ENCODE data around the gene NME5. TPM values are rescaled to one million over a fixed set of nuclear protein-coding genes. Genes with fewer than 3 reads are reported as not detected.

Gene NME5, protein sequence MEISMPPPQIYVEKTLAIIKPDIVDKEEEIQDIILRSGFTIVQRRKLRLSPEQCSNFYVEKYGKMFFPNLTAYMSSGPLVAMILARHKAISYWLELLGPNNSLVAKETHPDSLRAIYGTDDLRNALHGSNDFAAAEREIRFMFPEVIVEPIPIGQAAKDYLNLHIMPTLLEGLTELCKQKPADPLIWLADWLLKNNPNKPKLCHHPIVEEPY
- 0.40 and 0.44 TPM in 2 replicates for total RNA-seq (2014; rRNA removed)
- percentile 31 among the genes with signal in this experiment for Bru-seq, nascent RNA
- BruChase-seq, experiment 1, labeled RNA remaining after a 6-hour chase, result percentile 30 among the genes with signal in this experiment
- BruChase-seq, experiment 2, labeled RNA remaining after a 2-hour chase, result percentile 35 among the genes with signal in this experiment
- long read RNA-seq, partial matches to known transcripts, result 1 of 2 reads
- long read RNA-seq, other reads (novel, unspliced or antisense), result 1 of 2 reads

DNA sequence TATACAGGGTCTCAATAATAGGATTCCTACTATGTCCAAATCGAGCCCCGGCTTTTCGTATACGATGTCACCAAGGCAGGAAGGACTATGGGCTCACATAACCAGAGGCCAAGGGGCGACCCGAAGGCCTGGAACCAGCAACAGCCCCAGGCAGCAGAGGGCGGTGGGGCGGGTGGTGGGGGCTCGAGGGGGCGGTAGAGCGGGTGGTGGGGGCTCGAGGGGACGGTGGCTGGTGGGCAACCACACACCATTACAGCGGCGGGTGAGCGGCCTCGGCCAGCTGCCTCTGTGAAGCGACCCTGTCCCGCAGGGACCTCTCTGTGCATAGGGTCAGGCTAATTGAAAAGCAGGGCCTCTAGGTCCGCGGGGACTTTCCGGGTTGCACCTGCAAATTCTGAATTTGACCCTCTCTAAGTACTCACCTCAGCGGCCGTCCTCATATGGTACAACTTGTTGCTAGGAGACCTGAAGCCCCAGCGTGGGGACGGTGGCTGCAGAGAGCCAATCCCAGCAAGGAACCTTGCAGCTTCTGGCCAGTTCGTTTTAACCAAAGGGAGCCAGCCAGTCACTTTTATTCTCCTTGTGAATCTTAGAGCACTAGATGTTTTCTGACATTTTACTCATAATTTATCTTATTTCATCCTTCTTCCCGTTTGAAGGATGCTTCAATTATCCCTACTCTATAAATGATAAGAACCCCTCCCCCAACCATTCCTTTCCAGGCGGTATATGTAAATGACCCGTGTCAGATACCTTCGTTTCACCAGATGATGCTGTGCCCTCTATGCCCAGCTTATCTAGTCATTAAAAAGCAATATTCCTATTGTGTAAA is at the start of gene NME5:
Gene NME5 (minus strand): TSS at position 480 of the 832 bp plus-strand sequence. CDS start 648 bp downstream, outside the sequence.
- CTCF ChIA-PET, result no interaction called here
- H3K4me1 ChIP-seq (ENCODE audit: insufficient read depth, low read length), result peaks cover 8% of the 10 kb centered on the region
- H3K27me3 ChIP-seq (ENCODE audit: low read length), result no peaks in the 10 kb centered on the region
- intact Hi-C loops (cut with micrococcal nuclease), result no loop called here
- H3K79me2 ChIP-seq (ENCODE audit: low read length), result no peaks in the 10 kb centered on the region
- H3K4me3 ChIP-seq (ENCODE audit: low read length), result peak within 1 kb of the TSS; percentile 50; the same call in 1 of the 2 replicates
- no peak within 1 kb of the TSS for H3K27ac ChIP-seq (ENCODE audit: low read length)
- no peaks in the 10 kb centered on the region for H4K20me1 ChIP-seq (ENCODE audit: low read length)
- H3K9me2 ChIP-seq (replicated peaks; ENCODE audit: low read length), result no peaks in the 10 kb centered on the region
- no TSS peak for BruUV-seq (replicated peaks)
- H2AFZ ChIP-seq (ENCODE audit: low read length), result peak within 1 kb of the TSS; percentile 63
- TF ChIP-seq EZH2 (IDR thresholded peaks at IDR 0.05; ENCODE audit: low read length, unreplicated experiment), result no peak
- TF ChIP-seq, protein P1, sequence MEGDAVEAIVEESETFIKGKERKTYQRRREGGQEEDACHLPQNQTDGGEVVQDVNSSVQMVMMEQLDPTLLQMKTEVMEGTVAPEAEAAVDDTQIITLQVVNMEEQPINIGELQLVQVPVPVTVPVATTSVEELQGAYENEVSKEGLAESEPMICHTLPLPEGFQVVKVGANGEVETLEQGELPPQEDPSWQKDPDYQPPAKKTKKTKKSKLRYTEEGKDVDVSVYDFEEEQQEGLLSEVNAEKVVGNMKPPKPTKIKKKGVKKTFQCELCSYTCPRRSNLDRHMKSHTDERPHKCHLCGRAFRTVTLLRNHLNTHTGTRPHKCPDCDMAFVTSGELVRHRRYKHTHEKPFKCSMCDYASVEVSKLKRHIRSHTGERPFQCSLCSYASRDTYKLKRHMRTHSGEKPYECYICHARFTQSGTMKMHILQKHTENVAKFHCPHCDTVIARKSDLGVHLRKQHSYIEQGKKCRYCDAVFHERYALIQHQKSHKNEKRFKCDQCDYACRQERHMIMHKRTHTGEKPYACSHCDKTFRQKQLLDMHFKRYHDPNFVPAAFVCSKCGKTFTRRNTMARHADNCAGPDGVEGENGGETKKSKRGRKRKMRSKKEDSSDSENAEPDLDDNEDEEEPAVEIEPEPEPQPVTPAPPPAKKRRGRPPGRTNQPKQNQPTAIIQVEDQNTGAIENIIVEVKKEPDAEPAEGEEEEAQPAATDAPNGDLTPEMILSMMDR (conservative IDR thresholded peaks at IDR 0.05; ENCODE audit: low read depth, low read length), result no peak
- TF ChIP-seq EZH2phosphoT487 (IDR thresholded peaks at IDR 0.05; ENCODE audit: borderline replicate concordance, low read length), result no peak
- DNase-seq (peak; percentile 20), ATAC-seq (peak; percentile 59)
- H3K4me2 ChIP-seq (ENCODE audit: low read length), result peak within 1 kb of the TSS; percentile 62
- H3F3A ChIP-seq (ENCODE audit: low read length, unreplicated experiment), result no peaks in the 10 kb centered on the region
- no peaks in the 10 kb centered on the region for H3K9me3 ChIP-seq (ENCODE audit: low read length)
- no peak within 1 kb of the TSS for H3K9ac ChIP-seq (ENCODE audit: low read length)
- no peaks in the 10 kb centered on the region for H3K36me3 ChIP-seq (ENCODE audit: low read depth, low read length)
- POLR2A ChIA-PET (ENCODE audit: unreplicated experiment), result no interaction called here

DNA sequence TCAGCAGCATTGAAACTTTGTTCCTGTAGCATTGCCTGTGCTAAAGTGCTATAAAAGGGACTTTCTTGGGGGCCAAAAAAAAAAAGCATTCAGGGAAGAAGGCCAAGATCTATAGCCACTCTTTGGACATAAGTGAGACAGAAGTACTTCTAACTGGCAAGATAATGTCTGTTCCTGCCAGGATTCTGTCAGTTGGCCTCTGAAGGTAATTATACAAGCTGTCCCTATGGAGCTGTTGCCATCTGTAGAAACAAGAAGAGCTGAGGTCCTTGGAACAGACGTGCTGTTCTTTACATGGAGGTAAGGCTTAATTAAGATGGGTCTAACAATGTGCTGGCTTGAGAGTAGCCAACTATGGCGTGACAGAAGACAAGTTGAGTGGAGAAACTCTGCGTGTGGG is 49.4 kb upstream of the NME5 start:
- ATAC-seq (no peak), DNase-seq (no peak)
- no peaks in the 10 kb centered on the region for H3K9me2 ChIP-seq (replicated peaks; ENCODE audit: low read length)
- POLR2A ChIA-PET (ENCODE audit: unreplicated experiment), result no interaction called here
- no peaks in the 10 kb centered on the region for H3K27me3 ChIP-seq (ENCODE audit: low read length)
- CTCF ChIA-PET, result no interaction called here
- no peaks in the 10 kb centered on the region for H3K79me2 ChIP-seq (ENCODE audit: low read length)
- peaks cover 53% of the 10 kb centered on the region for H3K36me3 ChIP-seq (ENCODE audit: low read depth, low read length)
- no peak overlapping the region for H3K4me3 ChIP-seq (ENCODE audit: low read length)
- TF ChIP-seq EZH2 (IDR thresholded peaks at IDR 0.05; ENCODE audit: low read length, unreplicated experiment) (no peak), EZH2phosphoT487 (IDR thresholded peaks at IDR 0.05; ENCODE audit: borderline replicate concordance, low read length) (no peak)
- TF ChIP-seq, protein P1 (conservative IDR thresholded peaks at IDR 0.05; ENCODE audit: low read depth, low read length), result no peak
- H4K20me1 ChIP-seq (ENCODE audit: low read length), result no peaks in the 10 kb centered on the region
- no peaks in the 10 kb centered on the region for H3K4me1 ChIP-seq (ENCODE audit: insufficient read depth, low read length)
- intact Hi-C loops (cut with micrococcal nuclease), result no loop called here
- H3F3A ChIP-seq (ENCODE audit: low read length, unreplicated experiment), result no peaks in the 10 kb centered on the region
- no peak overlapping the region for H3K9ac ChIP-seq (ENCODE audit: low read length)
- no TSS peak for BruUV-seq (replicated peaks)
- no peak overlapping the region for H3K4me2 ChIP-seq (ENCODE audit: low read length)
- no peaks in the 10 kb centered on the region for H3K9me3 ChIP-seq (ENCODE audit: low read length)
- no peak overlapping the region for H2AFZ ChIP-seq (ENCODE audit: low read length)
- no peak overlapping the region for H3K27ac ChIP-seq (ENCODE audit: low read length)

Measured in PC-3 (cell line).